Cardiac fibroblast (primary cell): ENCODE measurements around the gene MS4A15.
A peak's percentile ranks its signal among the peaks of the same experiment; 100 is the strongest.

ENCODE experiments used
- DNase-seq, 2 donors: peaks; one replicate each; pipeline versions ENCODE4 v3.0.0 to v3.0.0-alpha.2; 2010; ENCODE audit warnings: low read depth in 2 of 2
- H3K4me3 ChIP-seq, 2 donors: replicated peaks in 1 of 2; 1 replicate in 1 of 2; 2 replicates in 1 of 2; pipeline ENCODE4 v1.5.1; 2011; ENCODE audit warnings: low read depth in 2 of 2, low read length in 2 of 2, mild to moderate bottlenecking in 2 of 2, moderate library complexity in 1 of 2
- CTCF ChIP-seq: IDR thresholded peaks from one replicate; pipeline ENCODE4 v1.5.1; 2011; ENCODE audit warnings: low read depth, mild to moderate bottlenecking, low read length, inconsistent platforms

The MS4A15 gene

GRCh38 chr11:60785806-60786361 is 29.2 kb downstream of the MS4A15 start:
- peak; percentile 10 for TF ChIP-seq CTCF
- no peak overlapping the region for H3K4me3 ChIP-seq
- DNase-seq, result peak; percentile 29 to 76

GRCh38 chr11:60786811-60787567 is 30.3 kb downstream of the MS4A15 start:
- TF ChIP-seq CTCF, result no peak
- peak; percentile 91 to 92 for DNase-seq
- no peak overlapping the region for H3K4me3 ChIP-seq

- H3K4me3 ChIP-seq, result no peak overlapping the region
- no peak for TF ChIP-seq CTCF
- peak; percentile 38 to 54 for DNase-seq
Observed at GRCh38 chr11:60788401-60789125, 31.9 kb downstream of the MS4A15 start.

- no peak for TF ChIP-seq CTCF
- DNase-seq, result no peak
- no peak overlapping the region for H3K4me3 ChIP-seq
Observed at GRCh38 chr11:60790726-60791125, 34.1 kb downstream of the MS4A15 start.

GRCh38 chr11:60791153-60791933 is 34.7 kb downstream of the MS4A15 start:
- DNase-seq, result no peak
- H3K4me3 ChIP-seq, result no peak overlapping the region
- TF ChIP-seq CTCF, result no peak

GRCh38 chr11:60792521-60792920 is 35.9 kb downstream of the MS4A15 start:
- H3K4me3 ChIP-seq, result no peak overlapping the region
- TF ChIP-seq CTCF, result no peak
- DNase-seq, result no peak
